DND-41 (cell line): ENCODE data around the gene TBRG1.

Experiments used
- ATAC-seq: fragments of 200-7000 bp; cut with Tn5 transposase; 3 replicates; pipeline ENCODE4 v1.9.1; 2021; ENCODE audit warnings: low read depth; ENCODE audit not compliant: insufficient read depth
- DNase-seq: peaks from one replicate; pipeline ENCODE4 v3.0.0-alpha.2; 2020
- H2AFZ ChIP-seq: 2 replicates; pipeline ENCODE4 v1.6.0; 2012; ENCODE audit warnings: low read depth, low read length
- H3K27ac ChIP-seq: 2 replicates; pipeline ENCODE4 v1.5.1; 2012; ENCODE audit warnings: low read length, inconsistent platforms
- H3K27me3 ChIP-seq: fragments of 200-600 bp; sonication (generic); 2 replicates; pipeline ENCODE4 v1.6.0; 2012; ENCODE audit warnings: low read length, mild to moderate bottlenecking, inconsistent platforms; ENCODE audit not compliant: insufficient read depth, poor library complexity
- H3K36me3 ChIP-seq: 2 replicates; pipeline ENCODE4 v1.5.1; 2012; ENCODE audit warnings: low read length, inconsistent platforms; ENCODE audit not compliant: insufficient read depth
- H3K4me1 ChIP-seq: 2 replicates; pipeline ENCODE4 v1.5.1; 2012; ENCODE audit warnings: mild to moderate bottlenecking, low read length; ENCODE audit not compliant: insufficient read depth
- H3K4me2 ChIP-seq: 2 replicates; pipeline ENCODE4 v1.6.0; 2012; ENCODE audit warnings: mild to moderate bottlenecking, moderate library complexity, low read length, inconsistent platforms; ENCODE audit not compliant: insufficient read depth
- H3K4me3 ChIP-seq, 2 experiments: fragments of 200-600 bp in 1 of 2; shearing (Covaris generic) in 1 of 2; 2 replicates each; pipeline ENCODE4 v1.5.1; 2012 to 2016; ENCODE audit warnings: inconsistent platforms in 2 of 2, low read length in 2 of 2, mild to moderate bottlenecking in 2 of 2, low read depth in 1 of 2, moderate library complexity in 1 of 2
- H3K79me2 ChIP-seq: 2 replicates; pipeline ENCODE4 v1.6.0; 2012; ENCODE audit warnings: low read length, inconsistent platforms; ENCODE audit not compliant: insufficient read depth
- H3K9ac ChIP-seq: 2 replicates; pipeline ENCODE4 v1.6.0; 2012; ENCODE audit warnings: low read depth, mild to moderate bottlenecking, inconsistent platforms, low read length, moderate library complexity
- H3K9me3 ChIP-seq: 2 replicates; pipeline ENCODE4 v1.5.1; 2012; ENCODE audit warnings: low read length, moderate library complexity, mild to moderate bottlenecking, inconsistent platforms; ENCODE audit not compliant: insufficient read depth, severe bottlenecking
- H4K20me1 ChIP-seq: 2 replicates; pipeline ENCODE4 v1.6.0; 2012; ENCODE audit warnings: low read length; ENCODE audit not compliant: insufficient read depth
- CTCF ChIP-seq: IDR thresholded peaks from 2 replicates; pipeline ENCODE4 v1.5.1; 2012; ENCODE audit warnings: borderline replicate concordance, low read length, moderate library complexity, mild to moderate bottlenecking; ENCODE audit not compliant: poor library complexity, severe bottlenecking; ENCODE audit errors: extremely low read depth
- EZH2 ChIP-seq: IDR thresholded peaks from 3 replicates; pipeline ENCODE4 v1.6.1; 2012; ENCODE audit warnings: borderline replicate concordance, low read depth, mild to moderate bottlenecking, moderate library complexity, low read length, inconsistent platforms; ENCODE audit not compliant: severe bottlenecking

The TBRG1 gene

GRCh38 chr11:124639186-124639585 is 16.5 kb downstream of the TBRG1 start:
- Histone ChIP-seq H3K27ac (no peak overlapping the region), H3K36me3 (peaks cover 30% of the 10 kb centered on the region), H2AFZ (no peak overlapping the region), H3K27me3 (no peaks in the 10 kb centered on the region), H4K20me1 (no peaks in the 10 kb centered on the region), H3K9ac (no peak overlapping the region), H3K79me2 (no peaks in the 10 kb centered on the region), H3K4me2 (no peak overlapping the region), H3K4me1 (peaks cover 9% of the 10 kb centered on the region; the same call in 1 of the 2 replicates), H3K4me3 (no peak overlapping the region), H3K9me3 (no peaks in the 10 kb centered on the region)
- no peak for TF ChIP-seq CTCF
- TF ChIP-seq EZH2, result no peak
- ATAC-seq (no peak), DNase-seq (no peak)

GRCh38 chr11:124640666-124641065 is 18.0 kb downstream of the TBRG1 start:
- peaks cover 23% of the 10 kb centered on the region for H3K36me3 ChIP-seq
- no peak overlapping the region for H3K27ac ChIP-seq
- no peak overlapping the region for H3K4me2 ChIP-seq
- no peak overlapping the region for H2AFZ ChIP-seq
- no peak for TF ChIP-seq EZH2
- no peak for TF ChIP-seq CTCF
- DNase-seq, result no peak
- H3K27me3 ChIP-seq, result no peaks in the 10 kb centered on the region
- no peaks in the 10 kb centered on the region for H3K79me2 ChIP-seq
- peaks cover 9% of the 10 kb centered on the region; the same call in 1 of the 2 replicates for H3K4me1 ChIP-seq
- H4K20me1 ChIP-seq, result no peaks in the 10 kb centered on the region
- H3K9me3 ChIP-seq, result no peaks in the 10 kb centered on the region
- no peak; the same call in 2 of the 3 replicates for ATAC-seq
- H3K9ac ChIP-seq, result no peak overlapping the region
- H3K4me3 ChIP-seq, result no peak overlapping the region

GRCh38 chr11:124642628-124643027 is 20.0 kb downstream of the TBRG1 start:
- H3K4me3 ChIP-seq, result no peak overlapping the region
- no peak overlapping the region for H3K9ac ChIP-seq
- peaks cover 4% of the 10 kb centered on the region; the same call in 1 of the 2 replicates for H3K36me3 ChIP-seq
- peaks cover 9% of the 10 kb centered on the region; the same call in 1 of the 2 replicates for H3K4me1 ChIP-seq
- H3K9me3 ChIP-seq, result no peaks in the 10 kb centered on the region
- no peak for ATAC-seq
- H3K27ac ChIP-seq, result no peak overlapping the region
- peaks cover 6% of the 10 kb centered on the region for H3K27me3 ChIP-seq
- H3K79me2 ChIP-seq, result no peaks in the 10 kb centered on the region
- DNase-seq, result no peak
- no peak overlapping the region for H2AFZ ChIP-seq
- H3K4me2 ChIP-seq, result no peak overlapping the region
- TF ChIP-seq EZH2 (no peak), CTCF (no peak)
- H4K20me1 ChIP-seq, result no peaks in the 10 kb centered on the region
